Activated T-helper 2 cell treated with anti-CD3 and anti-CD28 coated beads, Interferon-gamma antibody, Interleukin-2, Interleukin-4, amounts not matched to agents 10 μg/mL and 5 μg/mL and 100 μg/mL, durations not matched to agents 14 hours and 24 hours and 36 hours (primary cell): ENCODE measurements around the gene HIPK3. TPM values are rescaled to one million over a fixed set of nuclear protein-coding genes. Genes with fewer than 3 reads are reported as not detected.
"Not testable (repeated sequence)": the region's sequence is repeated elsewhere in the genome, so short reads cannot be mapped to it uniquely, and the experiment has no call there.

ENCODE experiments used
- DNase-seq: peaks from one replicate; pipeline ENCODE4 v3.0.0; 2021; ENCODE audit warnings: low spot score
- H3K27ac Mint-ChIP-seq: one replicate; pipeline ENCODE4 v1.8.0; 2021; ENCODE audit warnings: mixed read lengths
- H3K27me3 Mint-ChIP-seq: one replicate; pipeline ENCODE4 v1.8.0; 2021; ENCODE audit warnings: low read depth, mixed read lengths
- H3K36me3 Mint-ChIP-seq: one replicate; pipeline ENCODE4 v1.8.0; 2021; ENCODE audit warnings: low read depth, mixed read lengths
- H3K4me1 Mint-ChIP-seq: one replicate; pipeline ENCODE4 v1.8.0; 2021; ENCODE audit warnings: low read depth, mixed read lengths
- H3K4me3 Mint-ChIP-seq: one replicate; pipeline ENCODE4 v1.8.0; 2021; ENCODE audit warnings: low read depth, mild to moderate bottlenecking, moderate library complexity, mixed read lengths
- H3K9me3 Mint-ChIP-seq: one replicate; pipeline ENCODE4 v1.8.0; 2021; ENCODE audit warnings: mixed read lengths
- intact Hi-C: fragments of 100-400 bp; cut with micrococcal nuclease; formaldehyde crosslinking; loops from one replicate; pipeline ENCODE4 v1.15.1; 2023
- total RNA-seq: library from RNA; stranded (reverse); gene quantifications from 2 replicates; pipeline ENCODE4 v1.2.3, GENCODE V29; 2022

HIPK3 gene
- 38.2 and 40.4 TPM in 2 replicates for total RNA-seq

DNA sequence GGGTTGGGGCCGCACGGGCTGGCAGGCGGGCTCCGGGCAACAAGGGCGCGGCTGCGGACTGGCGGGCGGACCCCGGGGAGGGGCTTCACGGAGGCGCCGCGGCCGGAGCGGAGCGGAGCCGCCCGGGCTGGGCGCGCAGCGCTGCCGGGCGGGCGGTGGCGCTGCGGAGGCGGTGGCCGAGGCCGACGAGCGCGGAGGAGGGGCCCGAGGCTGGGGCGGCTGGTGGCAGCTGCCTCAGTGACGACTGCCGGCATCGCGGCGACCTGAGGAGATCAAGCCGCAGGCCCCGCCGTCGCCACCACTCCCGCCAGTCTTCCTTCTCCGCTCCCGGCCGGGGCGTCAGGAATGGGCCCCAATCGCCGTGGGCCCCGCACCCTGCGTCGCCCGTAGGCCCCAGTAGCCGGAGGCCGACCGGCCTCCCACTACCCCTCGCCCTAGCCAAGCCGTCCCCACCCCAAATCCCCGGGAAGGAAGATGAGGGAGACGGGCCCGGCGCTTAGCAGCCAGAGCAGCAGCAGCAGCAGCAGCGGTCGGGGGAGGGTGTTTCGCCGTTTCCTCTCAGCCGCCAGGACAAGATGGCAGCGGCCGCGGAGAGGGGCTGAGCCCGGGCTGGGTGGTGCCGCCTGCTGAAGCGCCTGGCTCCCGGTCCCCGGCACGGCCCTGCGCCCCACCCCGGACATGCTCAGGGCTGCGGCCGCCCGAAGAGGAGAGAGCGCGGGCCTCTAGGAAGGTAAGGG lies at the start of gene HIPK3:
Gene HIPK3 (plus strand): TSS at position 222 of the 737 bp plus-strand sequence.
- H3K27me3 Mint-ChIP-seq: peaks cover 2% of the 10 kb centered on the region
- peaks cover 31% of the 10 kb centered on the region for H3K4me1 Mint-ChIP-seq
- DNase-seq: peak; percentile 75
- peak within 1 kb of the TSS; percentile 92 for H3K4me3 Mint-ChIP-seq
- peak within 1 kb of the TSS; percentile 99 for H3K27ac Mint-ChIP-seq
- H3K9me3 Mint-ChIP-seq: peaks cover 5% of the 10 kb centered on the region
- intact Hi-C loops: loop anchor here (5.0 to 10.0 kb wide), 3 partner anchors 67 to 795 kb away; partner anchors contain the start of genes CAPRIN1 and DEPDC7
- H3K36me3 Mint-ChIP-seq: peaks cover 14% of the 10 kb centered on the region

DNA sequence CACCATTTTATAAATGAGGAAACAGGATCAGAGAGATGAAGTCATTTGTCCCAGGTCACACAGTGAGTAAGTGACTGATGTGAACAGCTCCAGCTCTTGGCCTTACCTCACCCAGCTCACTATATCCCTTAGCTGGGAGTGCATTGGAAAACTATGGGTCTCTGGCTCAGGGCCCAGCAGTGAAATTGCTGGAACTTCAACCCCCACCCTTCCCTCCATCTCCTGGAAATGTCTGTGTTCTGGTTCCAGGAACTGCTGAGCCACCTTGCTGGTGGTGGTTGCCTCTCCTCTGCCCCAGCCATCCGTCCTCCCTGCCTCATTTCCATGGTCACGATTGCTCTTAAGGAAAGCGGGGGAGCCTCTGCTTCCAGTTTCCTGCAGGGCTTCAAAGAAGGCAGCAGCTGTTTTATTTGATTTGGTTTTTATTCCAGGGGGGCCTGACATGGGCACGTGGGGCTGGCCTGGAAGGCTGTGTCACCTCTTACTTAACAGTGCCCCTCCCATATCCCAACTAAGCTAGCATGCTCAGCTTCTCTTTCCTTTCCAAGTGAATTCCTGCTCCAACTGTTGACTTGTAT lies 49.7 kb upstream of the HIPK3 start:
- intact Hi-C loops: no loop called here
- Mint-ChIP-seq H3K4me1 (no peaks in the 10 kb centered on the region), H3K4me3 (no peak overlapping the region)

DNA sequence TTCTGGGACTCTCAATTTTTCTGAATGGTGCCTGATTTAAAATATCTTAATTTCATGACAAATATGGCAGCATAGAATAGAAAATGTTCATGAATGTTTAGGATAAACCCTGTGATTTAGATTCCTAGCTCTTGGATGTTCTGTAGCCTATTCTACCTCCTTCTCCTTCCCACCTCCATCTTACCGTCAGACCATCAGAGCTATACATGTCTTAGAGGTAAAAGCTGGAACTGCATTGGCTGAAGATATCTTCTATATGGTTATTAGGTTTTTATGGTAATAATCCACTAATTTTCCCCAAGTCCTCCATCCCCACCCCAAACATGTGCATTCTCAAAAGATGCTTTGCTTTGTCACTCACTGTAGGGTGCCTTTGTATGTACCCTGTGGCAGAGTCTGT lies 49.0 kb upstream of the HIPK3 start:
- H3K4me3 Mint-ChIP-seq: no peak overlapping the region
- H3K4me1 Mint-ChIP-seq: no peaks in the 10 kb centered on the region
- DNase-seq: no peak
- peaks cover 4% of the 10 kb centered on the region for H3K27me3 Mint-ChIP-seq
- no peak overlapping the region for H3K27ac Mint-ChIP-seq
- no peaks in the 10 kb centered on the region for H3K36me3 Mint-ChIP-seq
- H3K9me3 Mint-ChIP-seq: no peaks in the 10 kb centered on the region
- intact Hi-C loops: no loop called here

More for the DNA sequence above, 49.7 kb upstream of the HIPK3 start:
- H3K36me3 Mint-ChIP-seq: no peaks in the 10 kb centered on the region
- H3K27ac Mint-ChIP-seq: no peak overlapping the region
- H3K9me3 Mint-ChIP-seq: no peaks in the 10 kb centered on the region
- no peak for DNase-seq
- H3K27me3 Mint-ChIP-seq: peaks cover 4% of the 10 kb centered on the region

DNA sequence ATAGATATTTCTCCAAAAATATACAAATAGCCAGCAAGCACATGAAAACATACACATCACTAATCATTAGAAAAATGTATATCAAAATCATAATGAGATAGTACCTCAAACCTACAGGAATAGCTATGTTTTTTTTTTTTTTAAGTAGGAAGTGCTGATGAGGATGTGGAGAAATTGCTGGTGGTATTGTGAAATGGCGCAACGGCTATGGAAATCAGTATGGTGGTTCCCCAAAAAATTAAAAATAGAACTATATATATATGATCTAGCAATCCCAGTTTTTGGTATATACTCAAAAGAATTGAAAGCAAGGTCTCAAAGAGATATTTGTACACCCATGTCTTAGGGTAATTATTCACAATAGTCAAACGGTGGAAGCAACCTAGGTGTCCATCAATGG lies 46.0 kb upstream of the HIPK3 start:
- peaks cover 4% of the 10 kb centered on the region for H3K27me3 Mint-ChIP-seq
- H3K4me1 Mint-ChIP-seq: no peaks in the 10 kb centered on the region

DNA sequence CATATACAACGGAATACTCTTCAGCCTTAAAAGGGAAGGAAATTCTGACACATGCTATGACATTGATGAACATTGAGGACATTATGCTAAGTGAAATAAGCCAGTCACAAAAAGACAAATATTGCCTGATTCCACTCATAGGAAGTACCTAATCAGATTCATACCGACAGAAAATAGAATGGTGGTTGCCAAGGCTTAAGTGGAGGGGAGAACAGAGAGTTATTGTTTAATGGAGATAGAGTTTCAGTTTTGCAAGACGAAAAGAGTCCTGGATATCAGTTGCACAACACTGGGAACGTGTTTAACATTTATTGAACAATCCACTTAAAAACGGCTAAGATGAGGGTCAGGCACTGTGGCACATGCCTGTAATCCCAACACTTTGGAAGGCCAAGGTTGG lies 45.6 kb upstream of the HIPK3 start:
- Mint-ChIP-seq H3K9me3 (peaks cover 5% of the 10 kb centered on the region), H3K36me3 (no peaks in the 10 kb centered on the region), H3K27ac (no peak overlapping the region), H3K4me1 (no peaks in the 10 kb centered on the region), H3K27me3 (peaks cover 4% of the 10 kb centered on the region), H3K4me3 (no peak overlapping the region)
- intact Hi-C loops: no loop called here
- no peak for DNase-seq

More for the DNA sequence above, 46.0 kb upstream of the HIPK3 start:
- H3K36me3 Mint-ChIP-seq: no peaks in the 10 kb centered on the region
- H3K9me3 Mint-ChIP-seq: peaks cover 5% of the 10 kb centered on the region
- H3K4me3 Mint-ChIP-seq: no peak overlapping the region
- intact Hi-C loops: no loop called here
- DNase-seq: no peak
- H3K27ac Mint-ChIP-seq: no peak overlapping the region

DNA sequence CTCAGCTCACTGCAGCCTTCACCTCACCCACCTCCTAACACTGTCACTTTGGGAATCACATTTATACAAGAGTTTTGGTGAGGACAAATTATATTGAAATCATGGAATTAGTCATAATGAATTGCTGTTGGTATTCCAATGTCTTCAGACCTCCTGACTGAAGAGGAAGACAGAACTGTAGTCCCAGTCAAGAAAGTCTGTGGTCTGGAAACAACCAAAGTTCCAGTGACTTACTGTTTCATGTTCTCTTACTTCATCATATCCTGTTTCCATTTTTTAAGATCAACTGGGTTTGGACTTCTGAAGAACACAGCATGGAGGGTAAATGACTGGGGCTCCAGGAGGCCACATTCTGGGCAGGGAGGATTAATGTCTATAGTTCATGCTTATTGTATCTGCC lies 43.0 kb upstream of the HIPK3 start:
- no peaks in the 10 kb centered on the region for H3K4me1 Mint-ChIP-seq
- peaks cover 5% of the 10 kb centered on the region for H3K9me3 Mint-ChIP-seq
- H3K27me3 Mint-ChIP-seq: no peaks in the 10 kb centered on the region
- H3K27ac Mint-ChIP-seq: no peak overlapping the region
- intact Hi-C loops: no loop called here
- H3K36me3 Mint-ChIP-seq: no peaks in the 10 kb centered on the region
- H3K4me3 Mint-ChIP-seq: no peak overlapping the region
- no peak for DNase-seq

DNA sequence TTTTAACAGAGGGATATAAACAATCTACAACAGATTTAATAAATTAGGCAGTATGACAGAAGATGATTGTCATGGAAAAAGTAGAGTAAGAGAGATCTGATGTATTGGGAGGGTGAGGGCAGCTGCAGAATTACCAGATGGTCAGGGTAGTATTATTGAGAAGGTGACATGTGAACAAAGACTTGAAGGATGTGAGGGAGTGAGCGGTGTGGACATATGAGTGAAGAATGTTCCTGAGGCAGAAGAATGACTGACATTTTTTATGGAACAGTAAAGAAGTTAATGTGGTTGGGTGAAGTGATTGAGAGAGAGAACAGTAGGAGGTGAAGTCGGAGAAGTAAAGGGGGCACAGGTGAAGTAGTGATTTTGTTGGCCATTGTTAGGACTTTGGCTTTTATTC lies 42.4 kb upstream of the HIPK3 start:
- H3K4me1 Mint-ChIP-seq: no peaks in the 10 kb centered on the region
- peaks cover 5% of the 10 kb centered on the region for H3K9me3 Mint-ChIP-seq
- H3K4me3 Mint-ChIP-seq: no peak overlapping the region
- H3K27ac Mint-ChIP-seq: no peak overlapping the region
- intact Hi-C loops: no loop called here
- H3K27me3 Mint-ChIP-seq: no peaks in the 10 kb centered on the region
- no peak for DNase-seq
- H3K36me3 Mint-ChIP-seq: no peaks in the 10 kb centered on the region

DNA sequence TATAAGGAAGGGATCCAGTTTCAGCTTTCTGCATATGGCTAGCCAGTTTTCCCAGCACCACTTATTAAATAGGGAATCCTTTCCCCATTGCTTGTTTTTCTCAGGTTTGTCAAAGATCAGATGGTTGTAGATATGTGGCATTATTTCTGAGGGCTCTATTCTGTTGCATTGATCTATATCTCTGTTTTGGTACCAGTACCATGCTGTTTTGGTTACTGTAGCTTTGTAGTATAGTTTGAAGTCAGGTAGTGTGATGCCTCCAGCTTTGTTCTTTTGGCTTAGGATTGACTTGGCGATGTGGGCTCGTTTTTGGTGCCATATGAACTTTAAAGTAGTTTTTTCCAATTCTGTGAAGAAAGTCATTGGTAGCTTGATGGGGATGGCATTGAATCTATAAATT lies 40.5 kb upstream of the HIPK3 start:
- DNase-seq, H3K4me1 Mint-ChIP-seq, H3K9me3 Mint-ChIP-seq, intact Hi-C loops, H3K27me3 Mint-ChIP-seq, H3K27ac Mint-ChIP-seq, H3K36me3 Mint-ChIP-seq, H3K4me3 Mint-ChIP-seq: not testable (repeated sequence)

DNA sequence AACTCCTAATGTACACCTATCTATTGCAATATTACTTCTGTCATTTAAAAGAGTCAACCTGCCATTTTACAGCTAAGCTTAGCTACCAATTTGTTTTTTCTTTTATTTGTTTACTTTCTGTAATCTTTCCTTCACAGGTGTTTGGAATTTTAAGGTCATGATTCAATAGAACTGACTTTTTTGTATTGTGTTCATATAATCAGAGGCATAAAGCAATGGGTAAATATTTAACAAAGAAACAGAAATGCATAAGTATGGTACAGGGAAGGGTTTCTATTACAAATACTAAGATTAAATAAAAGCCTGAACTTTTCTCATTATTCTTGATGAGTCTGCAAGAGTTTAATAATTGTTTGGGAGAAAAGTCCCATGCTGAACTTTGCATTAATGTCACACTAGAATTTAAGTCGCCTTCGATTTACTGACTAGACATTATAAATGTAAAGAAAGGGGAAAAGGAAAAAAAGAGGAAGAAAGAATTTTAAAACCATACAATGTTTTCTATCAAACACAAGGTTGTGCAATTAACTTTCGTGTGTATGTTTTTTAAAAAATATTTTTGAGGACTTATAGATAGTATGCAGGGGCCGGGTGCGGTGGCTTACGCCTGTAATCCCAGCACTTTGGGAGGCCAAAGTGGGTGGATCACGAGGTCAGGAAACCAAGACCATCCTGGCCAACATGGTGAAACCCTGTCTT lies 35.0 kb upstream of the HIPK3 start:
- Mint-ChIP-seq H3K9me3 (no peaks in the 10 kb centered on the region), H3K4me3 (no peak overlapping the region), H3K36me3 (no peaks in the 10 kb centered on the region), H3K27ac (no peak overlapping the region), H3K27me3 (no peaks in the 10 kb centered on the region), H3K4me1 (no peaks in the 10 kb centered on the region)
- DNase-seq: no peak
- intact Hi-C loops: no loop called here

DNA sequence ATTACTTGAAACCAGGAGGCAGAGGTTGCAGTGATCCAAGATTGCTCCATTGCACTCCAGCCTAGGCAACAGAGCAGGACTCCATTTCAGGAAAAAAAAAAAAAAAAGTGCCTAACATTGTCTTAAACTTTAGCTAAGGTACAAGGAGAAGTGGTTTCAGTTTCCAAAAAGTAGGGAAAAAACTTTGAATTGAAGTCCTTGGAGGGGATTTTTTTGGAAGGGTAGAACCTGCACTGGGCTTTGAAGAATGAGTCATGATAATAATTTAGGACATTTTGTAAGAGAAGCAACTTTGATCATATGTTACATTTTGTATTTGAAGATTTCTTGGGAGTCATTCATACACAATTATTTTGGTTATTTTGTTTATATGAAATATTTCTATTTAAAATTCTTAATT lies 31.8 kb upstream of the HIPK3 start:
- Mint-ChIP-seq H3K9me3 (no peaks in the 10 kb centered on the region), H3K27me3 (no peaks in the 10 kb centered on the region), H3K4me3 (no peak overlapping the region), H3K36me3 (no peaks in the 10 kb centered on the region), H3K27ac (no peak overlapping the region), H3K4me1 (no peaks in the 10 kb centered on the region)
- intact Hi-C loops: no loop called here
- no peak for DNase-seq

DNA sequence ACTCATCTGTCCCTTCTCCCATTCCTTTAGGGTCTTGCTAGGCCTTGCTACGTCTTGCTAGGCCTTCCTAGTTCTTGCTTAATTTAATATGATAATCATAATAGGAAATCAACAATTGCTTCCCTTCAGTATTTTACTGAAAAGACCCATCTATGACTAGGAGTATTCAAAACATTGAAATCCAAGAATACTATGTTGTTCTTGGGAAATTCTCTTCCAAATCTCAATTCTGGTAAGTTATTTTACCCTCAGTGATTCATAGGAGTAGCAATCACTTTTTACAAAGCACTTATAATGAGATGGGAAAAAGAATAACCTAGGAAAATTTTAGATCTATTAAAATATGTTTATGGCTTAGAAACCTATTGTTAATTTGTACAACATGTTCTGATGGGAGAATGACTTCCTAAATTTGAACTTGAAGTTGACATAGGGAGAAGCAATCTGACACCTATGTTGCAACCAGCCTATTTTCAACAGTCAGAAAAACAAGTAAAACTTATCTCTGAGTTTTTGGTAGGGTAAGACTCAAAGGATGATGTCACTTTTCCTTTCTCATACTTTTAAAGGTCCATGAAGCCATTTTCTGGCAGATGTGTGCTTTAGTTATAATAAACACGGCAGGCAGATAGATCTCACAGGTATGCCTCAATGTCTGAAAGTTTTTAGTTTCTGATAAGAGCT lies 29.5 kb upstream of the HIPK3 start:
- Mint-ChIP-seq H3K4me1 (no peaks in the 10 kb centered on the region), H3K4me3 (no peak overlapping the region), H3K9me3 (no peaks in the 10 kb centered on the region), H3K36me3 (no peaks in the 10 kb centered on the region), H3K27me3 (no peaks in the 10 kb centered on the region), H3K27ac (no peak overlapping the region)
- intact Hi-C loops: no loop called here
- no peak for DNase-seq

DNA sequence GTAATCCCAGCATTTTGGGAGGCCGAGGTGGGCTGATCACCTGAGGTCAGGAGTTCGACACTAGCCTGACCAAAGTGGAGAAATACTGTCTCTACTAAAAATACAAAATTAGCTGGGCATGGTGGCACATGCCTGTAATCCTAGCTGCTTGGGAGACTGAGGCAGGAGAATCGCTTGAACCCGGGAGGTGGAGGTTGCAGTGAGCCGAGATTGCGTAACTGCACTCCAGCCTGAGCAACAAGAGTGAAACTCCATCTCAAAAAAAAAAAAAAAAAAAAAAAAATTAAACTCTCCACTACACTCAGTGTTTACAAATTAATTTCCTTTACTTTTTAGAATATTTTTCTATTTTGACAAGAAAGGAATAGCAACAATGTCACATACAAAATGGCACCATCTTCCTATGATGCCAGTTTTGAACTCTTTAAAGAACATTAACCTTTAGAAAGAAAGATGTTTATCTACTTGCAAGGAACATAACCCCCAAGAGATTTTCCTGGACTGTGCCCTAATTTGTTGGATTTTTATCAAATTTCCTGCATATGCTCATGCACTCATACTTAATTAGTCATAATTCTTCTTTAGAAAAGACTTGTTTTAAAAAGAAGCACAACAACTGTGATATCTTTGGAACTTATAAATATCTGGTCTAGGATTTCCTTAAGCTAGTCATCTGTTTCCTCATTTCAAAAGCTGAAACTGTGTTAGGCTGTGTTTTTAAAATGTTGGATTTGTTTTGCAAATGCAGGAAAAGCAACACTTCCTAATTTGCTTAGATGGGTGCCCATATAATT lies 22.6 kb upstream of the HIPK3 start:
- no peak overlapping the region for H3K4me3 Mint-ChIP-seq
- intact Hi-C loops: no loop called here
- H3K27me3 Mint-ChIP-seq: peaks cover 2% of the 10 kb centered on the region
- H3K4me1 Mint-ChIP-seq: no peaks in the 10 kb centered on the region
- H3K27ac Mint-ChIP-seq: no peak overlapping the region
- no peaks in the 10 kb centered on the region for H3K9me3 Mint-ChIP-seq
- no peak for DNase-seq
- no peaks in the 10 kb centered on the region for H3K36me3 Mint-ChIP-seq
